Testis (tissue), 2 donors: Measurements from ENCODE around the gene OR2A25.

Experiments
- POLR2A ChIP-seq: fragments of 450-650 bp; IDR thresholded peaks from one replicate; pipeline ENCODE4 v1.6.1; 2017; ENCODE audit warnings: antibody characterized with exemption, mild to moderate bottlenecking, moderate library complexity
- TF ChIP-seq, protein P1 (sequence below), 3 experiments: fragments of 450-650 bp in 2 of 3; fragments of 200-600 bp in 1 of 3; sonication (generic) in 1 of 3; IDR thresholded peaks; one replicate each; pipeline ENCODE4 v1.5.1; 2016 to 2019; ENCODE audit warnings: antibody characterized with exemption in 3 of 3, mild to moderate bottlenecking in 2 of 3, moderate library complexity in 1 of 3

DNA sequence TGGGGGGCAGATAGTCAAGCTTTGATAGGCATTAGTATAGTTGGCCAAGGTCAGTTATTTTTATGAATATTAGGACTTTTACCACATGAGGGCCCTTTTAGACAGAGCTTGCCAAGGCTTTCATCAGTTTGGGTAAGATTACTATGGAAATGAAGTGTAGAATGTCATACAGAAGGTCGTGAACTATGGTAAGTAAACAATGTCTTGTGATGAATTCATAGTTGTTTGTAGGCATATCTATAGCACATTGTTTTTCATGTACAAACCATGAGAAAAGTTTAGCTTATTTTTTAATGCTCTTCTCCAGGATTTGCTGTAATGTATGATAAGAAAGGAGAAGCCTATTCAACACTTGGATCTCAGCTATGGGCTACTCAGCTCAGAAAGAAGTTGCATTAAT lies 44.0 kb downstream of the OR2A25 start:
- TF ChIP-seq, protein P1, sequence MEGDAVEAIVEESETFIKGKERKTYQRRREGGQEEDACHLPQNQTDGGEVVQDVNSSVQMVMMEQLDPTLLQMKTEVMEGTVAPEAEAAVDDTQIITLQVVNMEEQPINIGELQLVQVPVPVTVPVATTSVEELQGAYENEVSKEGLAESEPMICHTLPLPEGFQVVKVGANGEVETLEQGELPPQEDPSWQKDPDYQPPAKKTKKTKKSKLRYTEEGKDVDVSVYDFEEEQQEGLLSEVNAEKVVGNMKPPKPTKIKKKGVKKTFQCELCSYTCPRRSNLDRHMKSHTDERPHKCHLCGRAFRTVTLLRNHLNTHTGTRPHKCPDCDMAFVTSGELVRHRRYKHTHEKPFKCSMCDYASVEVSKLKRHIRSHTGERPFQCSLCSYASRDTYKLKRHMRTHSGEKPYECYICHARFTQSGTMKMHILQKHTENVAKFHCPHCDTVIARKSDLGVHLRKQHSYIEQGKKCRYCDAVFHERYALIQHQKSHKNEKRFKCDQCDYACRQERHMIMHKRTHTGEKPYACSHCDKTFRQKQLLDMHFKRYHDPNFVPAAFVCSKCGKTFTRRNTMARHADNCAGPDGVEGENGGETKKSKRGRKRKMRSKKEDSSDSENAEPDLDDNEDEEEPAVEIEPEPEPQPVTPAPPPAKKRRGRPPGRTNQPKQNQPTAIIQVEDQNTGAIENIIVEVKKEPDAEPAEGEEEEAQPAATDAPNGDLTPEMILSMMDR (IDR thresholded peaks at IDR 0.05) = no peak
- TF ChIP-seq POLR2A = no peak
